H9 (cell line): ENCODE results near the gene BPIFB2. TPM values are rescaled to one million over a fixed set of nuclear protein-coding genes. Genes with fewer than 3 reads are reported as not detected.

Experiments
- DNase-seq: peaks from one replicate; pipeline ENCODE4 v3.0.0-alpha.2; 2017
- H2AFZ ChIP-seq: one replicate; pipeline ENCODE4 v1.6.1; 2013; ENCODE audit warnings: mild to moderate bottlenecking, low read length, control low read depth, moderate library complexity
- H2AK5ac ChIP-seq: 2 replicates; pipeline ENCODE4 v1.6.1; 2013; ENCODE audit warnings: low read length, control low read depth, mixed read lengths; ENCODE audit not compliant: insufficient read length
- H2BK120ac ChIP-seq: one replicate; pipeline ENCODE4 v1.6.1; 2013; ENCODE audit warnings: low read depth, mild to moderate bottlenecking, low read length, control low read depth, inconsistent platforms; ENCODE audit not compliant: poor library complexity, severe bottlenecking
- H2BK12ac ChIP-seq: 2 replicates; pipeline ENCODE4 v1.6.1; 2013; ENCODE audit warnings: low read length, control low read depth, mixed read lengths, low read depth; ENCODE audit not compliant: insufficient read length
- H2BK15ac ChIP-seq: 2 replicates; pipeline ENCODE4 v1.6.1; 2013; ENCODE audit warnings: low read depth, low read length, control low read depth
- H2BK20ac ChIP-seq: one replicate; pipeline ENCODE4 v1.6.1; 2013; ENCODE audit warnings: low read depth, mild to moderate bottlenecking, low read length, control low read depth, inconsistent platforms; ENCODE audit not compliant: poor library complexity, severe bottlenecking
- H2BK5ac ChIP-seq: 2 replicates; pipeline ENCODE4 v1.6.1; 2013; ENCODE audit warnings: low read length, control low read depth, mixed read lengths; ENCODE audit not compliant: insufficient read length
- H3K14ac ChIP-seq: 2 replicates; pipeline ENCODE4 v1.6.1; 2013; ENCODE audit warnings: low read length, control low read depth; ENCODE audit not compliant: insufficient read depth
- H3K18ac ChIP-seq: 2 replicates; pipeline ENCODE4 v1.6.1; 2013; ENCODE audit warnings: low read depth, mild to moderate bottlenecking, mixed read lengths, low read length, control low read depth; ENCODE audit not compliant: insufficient read length
- H3K23ac ChIP-seq: 2 replicates; pipeline ENCODE4 v1.6.1; 2013; ENCODE audit warnings: low read length, control low read depth, mixed read lengths, low read depth; ENCODE audit not compliant: insufficient read length
- H3K23me2 ChIP-seq: 2 replicates; pipeline ENCODE4 v1.6.1; 2013; ENCODE audit warnings: low read depth, mild to moderate bottlenecking, mixed read lengths, low read length, control low read depth; ENCODE audit not compliant: insufficient read length, poor library complexity, severe bottlenecking
- H3K27ac ChIP-seq: 2 replicates; pipeline ENCODE4 v1.5.1; 2013; ENCODE audit warnings: low read length, control low read depth, mixed read lengths, low read depth; ENCODE audit not compliant: insufficient read length
- H3K27me3 ChIP-seq: 2 replicates; pipeline ENCODE4 v1.6.1; 2013; ENCODE audit warnings: low read length, control low read depth, inconsistent platforms; ENCODE audit not compliant: insufficient read depth
- H3K4ac ChIP-seq: 2 replicates; pipeline ENCODE4 v1.6.1; 2013; ENCODE audit warnings: low read depth, mild to moderate bottlenecking, control low read depth, inconsistent platforms, low read length, moderate library complexity
- H3K4me1 ChIP-seq: 2 replicates; pipeline ENCODE4 v1.6.1; 2013; ENCODE audit warnings: low read length, control low read depth, inconsistent platforms; ENCODE audit not compliant: insufficient read depth
- H3K4me2 ChIP-seq: 2 replicates; pipeline ENCODE4 v1.6.1; 2013; ENCODE audit warnings: low read length, control low read depth, mixed read lengths; ENCODE audit not compliant: insufficient read length, insufficient read depth
- H3K56ac ChIP-seq: 2 replicates; pipeline ENCODE4 v1.6.1; 2013; ENCODE audit warnings: low read depth, mild to moderate bottlenecking, mixed read lengths, low read length, control low read depth; ENCODE audit not compliant: insufficient read length
- H3K79me1 ChIP-seq: 2 replicates; pipeline ENCODE4 v1.6.1; 2013; ENCODE audit warnings: low read depth, mild to moderate bottlenecking, moderate library complexity, low read length, control low read depth, inconsistent platforms; ENCODE audit not compliant: insufficient read depth, poor library complexity, severe bottlenecking
- H3K79me2 ChIP-seq: 2 replicates; pipeline ENCODE4 v1.6.1; 2013; ENCODE audit warnings: low read length, control low read depth, inconsistent platforms; ENCODE audit not compliant: insufficient read depth
- H3K9ac ChIP-seq: 2 replicates; pipeline ENCODE4 v1.6.1; 2013; ENCODE audit warnings: low read length, control low read depth, mixed read lengths; ENCODE audit not compliant: insufficient read length; ENCODE audit errors: extremely low read depth
- H3K9me3 ChIP-seq: one replicate; pipeline ENCODE4 v1.6.1; 2013; ENCODE audit warnings: low read depth, low read length, inconsistent platforms; ENCODE audit not compliant: control insufficient read depth
- H3T11ph ChIP-seq: one replicate; pipeline ENCODE4 v1.6.1; 2013; ENCODE audit warnings: mild to moderate bottlenecking, low read length, control low read depth, inconsistent platforms
- H4K20me1 ChIP-seq: one replicate; pipeline ENCODE4 v1.6.1; 2013; ENCODE audit not compliant: control insufficient read depth, insufficient read length, insufficient read depth
- H4K5ac ChIP-seq: 2 replicates; pipeline ENCODE4 v1.6.1; 2013; ENCODE audit warnings: low read depth, mild to moderate bottlenecking, mixed read lengths, low read length, control low read depth; ENCODE audit not compliant: insufficient read length
- H4K8ac ChIP-seq: replicated peaks from 2 replicates; pipeline ENCODE4 v1.6.1; 2013; ENCODE audit warnings: low read length, control low read depth, mixed read lengths, low read depth; ENCODE audit not compliant: insufficient read length
- H4K91ac ChIP-seq: 2 replicates; pipeline ENCODE4 v1.6.1; 2013; ENCODE audit warnings: low read depth, mild to moderate bottlenecking, moderate library complexity, mixed read lengths, low read length, control low read depth; ENCODE audit not compliant: insufficient read length
- H3K27ac Mint-ChIP-seq, 3 experiments: 2 replicates in 2 of 3; 3 replicates in 1 of 3; pipeline ENCODE4 v1.8.0; 2020 to 2021; ENCODE audit warnings: mixed read lengths in 3 of 3, mild to moderate bottlenecking in 1 of 3, moderate library complexity in 1 of 3
- H3K27me3 Mint-ChIP-seq: 2 replicates; pipeline ENCODE4 v1.8.0; 2021; ENCODE audit warnings: low read depth, mild to moderate bottlenecking, moderate library complexity, mixed read lengths
- H3K36me3 Mint-ChIP-seq, 3 experiments: 2 replicates in 2 of 3; 3 replicates in 1 of 3; pipeline ENCODE4 v1.8.0; 2020 to 2021; ENCODE audit warnings: low read depth in 3 of 3, mixed read lengths in 3 of 3; ENCODE audit not compliant: insufficient read depth in 1 of 3
- H3K4me1 Mint-ChIP-seq, 2 experiments: 2 replicates each; pipeline ENCODE4 v1.8.0; 2020; ENCODE audit warnings: mixed read lengths in 2 of 2
- H3K4me3 Mint-ChIP-seq, 2 experiments: 2 replicates in 1 of 2; 3 replicates in 1 of 2; pipeline ENCODE4 v1.8.0; 2020 to 2021; ENCODE audit warnings: mild to moderate bottlenecking in 2 of 2, mixed read lengths in 2 of 2, moderate library complexity in 1 of 2
- H3K9me3 Mint-ChIP-seq, 2 experiments: 2 replicates in 1 of 2; 3 replicates in 1 of 2; pipeline ENCODE4 v1.8.0; 2020; ENCODE audit warnings: mild to moderate bottlenecking in 2 of 2, mixed read lengths in 2 of 2, moderate library complexity in 1 of 2
- WGBS: extraction: QIAGEN DNeasy Blood & Tissue Kit; methylation state at CpG from one replicate; pipeline ENCODE4 v1.1.7; 2013; ENCODE audit warnings: missing lambda C conversion rate, low lambda C conversion rate, mixed read lengths; ENCODE audit not compliant: insufficient read length; ENCODE audit errors: extremely low coverage; 5-methylcytosine and 5-hydroxymethylcytosine counted together
- total RNA-seq: library from RNA; stranded (reverse); gene quantifications from 2 replicates; pipeline ENCODE4 v1.2.1, GENCODE V29; 2021
- TF ChIP-seq, protein P1 (sequence below): fragments of 200-600 bp; sonication (generic); conservative IDR thresholded peaks from 3 replicates; pipeline ENCODE4 v1.8.0; 2021; ENCODE audit warnings: antibody characterized with exemption, mild to moderate bottlenecking

BPIFB2 gene
- total RNA-seq, 1 experiment from 2014 or later = not detected

DNA sequence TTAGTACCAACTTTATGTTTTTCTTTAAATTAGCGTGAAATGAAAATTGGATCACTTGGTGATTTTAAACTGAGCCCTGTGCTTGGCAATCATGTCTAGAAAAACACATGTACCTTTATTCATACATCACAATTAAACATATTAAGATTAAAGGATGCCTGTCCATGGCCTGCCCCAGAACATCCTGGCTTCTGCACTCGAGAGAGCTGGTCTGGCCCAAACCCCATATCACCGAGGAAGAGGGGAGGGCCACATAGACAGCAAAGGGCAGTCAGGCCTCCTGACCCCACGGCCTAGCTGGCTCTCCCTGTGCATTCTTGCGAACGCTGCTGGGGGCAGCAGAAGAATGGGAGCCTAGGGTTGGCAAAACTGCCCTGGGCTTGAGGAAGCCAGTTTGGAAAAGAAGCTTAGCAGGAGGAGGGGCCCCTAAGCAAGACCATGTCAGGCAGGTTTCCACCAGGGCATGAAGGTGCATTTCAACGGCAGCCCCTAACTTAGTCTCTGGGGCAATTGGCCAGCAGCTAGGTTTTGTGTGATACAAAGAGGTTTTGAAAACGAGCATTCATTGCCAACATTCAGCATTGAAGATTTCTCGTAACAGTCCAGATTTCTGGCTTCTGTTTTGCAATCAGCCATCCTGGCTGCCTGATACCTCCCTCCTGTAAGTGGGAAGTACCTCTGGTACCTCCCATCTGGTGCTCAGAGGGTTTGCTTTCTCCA is 54.8 kb downstream of the BPIFB2 start:
- H2AFZ ChIP-seq = no peak overlapping the region
- H3T11ph ChIP-seq = no peak overlapping the region
- peaks cover 2% of the 10 kb centered on the region for H3K27me3 Mint-ChIP-seq
- no peak overlapping the region for H2BK5ac ChIP-seq
- no peak overlapping the region for H2BK15ac ChIP-seq
- no peak overlapping the region; a peak in 1 of 5 replicates for H3K4me3 Mint-ChIP-seq
- no peaks in the 10 kb centered on the region for H3K36me3 Mint-ChIP-seq
- H3K23me2 ChIP-seq = no peaks in the 10 kb centered on the region
- no peak overlapping the region for H3K4me2 ChIP-seq
- TF ChIP-seq, protein P1, sequence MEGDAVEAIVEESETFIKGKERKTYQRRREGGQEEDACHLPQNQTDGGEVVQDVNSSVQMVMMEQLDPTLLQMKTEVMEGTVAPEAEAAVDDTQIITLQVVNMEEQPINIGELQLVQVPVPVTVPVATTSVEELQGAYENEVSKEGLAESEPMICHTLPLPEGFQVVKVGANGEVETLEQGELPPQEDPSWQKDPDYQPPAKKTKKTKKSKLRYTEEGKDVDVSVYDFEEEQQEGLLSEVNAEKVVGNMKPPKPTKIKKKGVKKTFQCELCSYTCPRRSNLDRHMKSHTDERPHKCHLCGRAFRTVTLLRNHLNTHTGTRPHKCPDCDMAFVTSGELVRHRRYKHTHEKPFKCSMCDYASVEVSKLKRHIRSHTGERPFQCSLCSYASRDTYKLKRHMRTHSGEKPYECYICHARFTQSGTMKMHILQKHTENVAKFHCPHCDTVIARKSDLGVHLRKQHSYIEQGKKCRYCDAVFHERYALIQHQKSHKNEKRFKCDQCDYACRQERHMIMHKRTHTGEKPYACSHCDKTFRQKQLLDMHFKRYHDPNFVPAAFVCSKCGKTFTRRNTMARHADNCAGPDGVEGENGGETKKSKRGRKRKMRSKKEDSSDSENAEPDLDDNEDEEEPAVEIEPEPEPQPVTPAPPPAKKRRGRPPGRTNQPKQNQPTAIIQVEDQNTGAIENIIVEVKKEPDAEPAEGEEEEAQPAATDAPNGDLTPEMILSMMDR = no peak
- WGBS = no CpG with 5 or more reads among the region's 9 CpGs
- no peak for DNase-seq
- H3K27ac Mint-ChIP-seq = no peak overlapping the region; a peak in 1 of 7 replicates
- H3K9me3 Mint-ChIP-seq = no peaks in the 10 kb centered on the region
- H2BK20ac ChIP-seq = no peak overlapping the region
- H4K91ac ChIP-seq = no peak overlapping the region
- no peaks in the 10 kb centered on the region for H3K9me3 ChIP-seq
- H2BK12ac ChIP-seq = no peak overlapping the region
- no peak overlapping the region for H3K56ac ChIP-seq
- H2BK120ac ChIP-seq = no peak overlapping the region
- H3K79me1 ChIP-seq = no peaks in the 10 kb centered on the region
- H3K79me2 ChIP-seq = no peaks in the 10 kb centered on the region
- no peaks in the 10 kb centered on the region for H3K4me1 Mint-ChIP-seq
- H3K27ac ChIP-seq = no peak overlapping the region
- no peak overlapping the region for H3K23ac ChIP-seq
- H4K5ac ChIP-seq = no peak overlapping the region
- H3K4me1 ChIP-seq = no peaks in the 10 kb centered on the region
- H3K27me3 ChIP-seq = no peaks in the 10 kb centered on the region
- H4K8ac ChIP-seq = no peak overlapping the region
- no peak overlapping the region for H3K14ac ChIP-seq
- no peak overlapping the region for H3K4ac ChIP-seq
- H3K18ac ChIP-seq = no peak overlapping the region
- H2AK5ac ChIP-seq = no peak overlapping the region
- no peaks in the 10 kb centered on the region for H4K20me1 ChIP-seq
- H3K9ac ChIP-seq = no peak overlapping the region
